ENCODE results near the gene IFNA21. TPM values are rescaled to one million over a fixed set of nuclear protein-coding genes. Genes with fewer than 3 reads are reported as not detected.
"Not testable (repeated sequence)": the region's sequence is repeated elsewhere in the genome, so short reads cannot be mapped to it uniquely, and the experiment has no call there.

Gene IFNA21
- total and polyA plus RNA-seq, 2 of the 8 experiments (the other 6 are each of a cell fraction or from before 2014, with no cell fraction given), result not detected

GRCh38 chr9:21128186-21128585, 38.3 kb downstream of the IFNA21 start:
- H4K8ac ChIP-seq (ENCODE audit: extremely low read depth, insufficient read depth, low read length); H3K9me3 ChIP-seq (ENCODE audit: insufficient read depth in 2 of 2, low read depth in 1 of 2, low read length in 1 of 2); CTCF ChIA-PET (ENCODE audit: partially characterized antibody); H3K9ac ChIP-seq (replicated peaks in 1 of 4; ENCODE audit: extremely low read depth in 1 of 4, low read depth in 3 of 4, low read length in 3 of 4); H3K14ac ChIP-seq (ENCODE audit: insufficient read length); H3K23ac ChIP-seq (ENCODE audit: insufficient read length); H4K20me1 ChIP-seq (replicated peaks in 1 of 2; ENCODE audit: control insufficient read depth in 1 of 2, insufficient read depth in 2 of 2, low read length in 2 of 2); H2AFZ ChIP-seq (ENCODE audit: low read length); H3K27me3 ChIP-seq (replicated peaks in 1 of 4; ENCODE audit: control insufficient read depth in 3 of 4, extremely low read depth in 1 of 4, insufficient read depth in 3 of 4, low read length in 3 of 4); H3K79me1 ChIP-seq (ENCODE audit: low read depth, low read length); H2BK5ac ChIP-seq (ENCODE audit: low read depth, low read length); H3K4ac ChIP-seq (replicated peaks; ENCODE audit: insufficient read length, low read depth, low read length); H3K27ac ChIP-seq (ENCODE audit: low read depth, low read length); H3K4me1 ChIP-seq (replicated peaks in 1 of 4; ENCODE audit: control insufficient read depth in 3 of 4, insufficient read depth in 4 of 4, low read length in 3 of 4); H3K18ac ChIP-seq (ENCODE audit: extremely low read depth, low read length); H3K56ac ChIP-seq (replicated peaks; ENCODE audit: insufficient read length, low read depth, low read length); H3K23me2 ChIP-seq (ENCODE audit: low read depth, low read length); H2BK120ac ChIP-seq (replicated peaks; ENCODE audit: low read depth, low read length); H3K79me2 ChIP-seq (ENCODE audit: control insufficient read depth in 1 of 2, insufficient read depth in 2 of 2, low read length in 2 of 2); POLR2A ChIA-PET (ENCODE audit: partially characterized antibody); H2AK5ac ChIP-seq (ENCODE audit: low read depth, low read length); H4K91ac ChIP-seq (replicated peaks; ENCODE audit: insufficient read length, low read length); H2BK20ac ChIP-seq (ENCODE audit: low read length); H3K36me3 ChIP-seq (ENCODE audit: control insufficient read depth in 2 of 4, insufficient read depth in 4 of 4, low read length in 3 of 4); H2BK12ac ChIP-seq (ENCODE audit: low read depth, low read length); H4K5ac ChIP-seq (ENCODE audit: insufficient read length, low read depth, low read length); DNase-seq (ENCODE audit: low read depth in 1 of 2, low spot score in 2 of 2); H2BK15ac ChIP-seq (ENCODE audit: low read length); FAIRE-seq; H3K4me2 ChIP-seq (ENCODE audit: insufficient read depth in 1 of 2, low read depth in 2 of 2, low read length in 2 of 2); H3K4me3 ChIP-seq (ENCODE audit: extremely low read depth in 1 of 4, insufficient read depth in 2 of 4, low read depth in 3 of 4, low read length in 4 of 4): not testable (repeated sequence)

All from H1 (cell line).